OCI-LY3 (cell line): ENCODE measurements around the gene CLEC18B.
"Not testable (repeated sequence)": the region's sequence is repeated elsewhere in the genome, so short reads cannot be mapped to it uniquely, and the experiment has no call there.

ENCODE experiments used
- CTCF ChIP-seq: fragments of 200-600, 300-600 bp; sonication (generic); IDR thresholded peaks from 2 replicates; pipeline ENCODE4 v1.5.1; 2014; ENCODE audit warnings: antibody characterized with exemption, low read length, low read depth
- EZH2phosphoT487 ChIP-seq: fragments of 200-600 bp; shearing (Covaris generic); IDR thresholded peaks from 2 replicates; pipeline ENCODE4 v1.6.1; 2018; ENCODE audit warnings: antibody characterized with exemption, mixed run types, low read depth

- TF ChIP-seq CTCF, EZH2phosphoT487: not testable (repeated sequence)
These were observed 27.1 kb downstream of the CLEC18B start for GRCh38 chr16:74394131-74394530.
